HTR-8/SVneo (cell line): ENCODE data around the gene ACY1.

ENCODE experiments used
- DNase-seq: peaks from one replicate; pipeline ENCODE4 v3.0.0; 2011; ENCODE audit warnings: low spot score, mixed read lengths; ENCODE audit not compliant: insufficient read length
- FAIRE-seq: peaks from 2 replicates; lab custom pipeline; 2011; peaks lifted over from hg19 to GRCh38; lab: Jason Lieb, UNC

The ACY1 gene

DNA sequence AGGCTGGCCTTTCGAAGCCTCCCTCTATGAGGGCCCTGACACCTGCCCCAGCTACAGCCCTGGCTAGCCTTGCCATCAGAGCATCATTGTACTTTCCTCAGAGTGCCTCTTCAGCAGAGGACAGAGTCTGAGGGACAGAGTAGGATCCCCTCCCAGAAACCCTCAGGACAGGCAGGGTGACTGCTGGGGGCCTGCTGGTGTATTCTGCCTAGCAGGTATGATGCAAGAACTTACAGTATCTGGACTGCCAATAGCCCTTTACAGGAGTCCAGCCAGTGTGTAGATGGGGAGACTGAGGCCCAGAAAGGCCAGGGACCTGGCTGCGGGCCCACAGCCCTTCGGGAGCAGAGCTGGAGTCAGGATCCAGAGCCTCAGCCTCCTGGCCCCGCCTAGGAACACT is 54.0 kb downstream of the ACY1 start:
- FAIRE-seq: no peak
- no peak for DNase-seq

DNA sequence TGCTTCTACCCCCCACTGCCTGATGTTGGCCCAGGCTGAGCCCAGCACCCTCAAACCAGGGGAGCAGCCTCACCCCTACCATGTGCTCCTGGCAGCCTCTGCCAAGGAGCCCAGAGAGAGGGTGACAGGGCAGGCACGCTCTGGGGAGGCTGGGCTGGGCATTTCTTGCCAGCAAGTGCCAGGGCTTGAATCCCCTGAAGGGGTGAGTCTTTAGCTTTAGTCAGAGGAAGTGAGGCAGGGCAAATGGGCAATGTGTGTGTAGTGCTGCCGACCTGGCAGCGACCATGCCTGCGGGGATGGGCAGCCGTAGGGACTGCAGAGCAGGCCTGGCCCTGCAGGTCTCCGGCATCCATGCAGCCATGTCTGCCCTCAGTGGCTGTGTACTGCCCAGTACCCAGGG is 54.9 kb downstream of the ACY1 start:
- FAIRE-seq (peak; percentile 44), DNase-seq (no peak)
